ENCODE data around the gene MVK. TPM values are rescaled to one million over a fixed set of nuclear protein-coding genes. Genes with fewer than 3 reads are reported as not detected.

MVK gene
- total and polyA plus RNA-seq, 4 donors, result 34.9 to 50.3 (median 41.4) TPM

DNA sequence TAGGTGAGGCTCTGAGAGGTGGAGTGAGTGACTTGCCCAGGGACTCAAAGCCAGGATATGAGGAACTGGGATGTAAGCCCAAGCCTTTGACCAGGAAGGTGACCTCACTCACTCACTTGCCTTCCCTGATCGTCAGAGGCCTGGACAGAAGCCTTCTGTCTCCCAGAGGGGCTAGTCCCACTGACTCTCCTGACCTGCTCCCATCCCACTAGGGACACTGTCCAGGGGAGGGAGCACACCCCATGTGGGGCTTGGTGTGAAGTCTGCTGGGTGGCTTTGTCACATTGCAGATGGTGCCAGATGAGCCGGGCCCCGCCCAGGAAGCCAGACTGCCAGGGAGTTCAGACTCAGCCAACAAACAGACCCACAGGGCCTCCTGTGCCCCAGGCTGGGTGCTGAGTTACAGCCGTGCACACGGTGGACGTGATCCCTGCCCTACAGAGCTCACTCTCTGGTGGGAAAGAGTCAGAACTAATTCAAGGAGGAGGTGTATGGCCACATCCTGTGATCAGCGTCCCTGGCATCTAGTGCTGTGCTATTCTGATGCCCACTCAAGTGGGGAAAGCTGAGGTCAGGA lies 28.6 kb upstream of the MVK start:
- DNase-seq (ENCODE audit: low spot score), result no peak
- TF ChIP-seq NR2F2 (IDR thresholded peaks at IDR 0.05) (no peak), FOXA1 (IDR thresholded peaks at IDR 0.05) (no peak), GABPA (IDR thresholded peaks at IDR 0.05 in 1 of 2, conservative IDR thresholded peaks at IDR 0.05 in 1 of 2) (no peak), JUND (IDR thresholded peaks at IDR 0.05) (no peak), TAF1 (conservative IDR thresholded peaks at IDR 0.05) (no peak), SP1 (IDR thresholded peaks at IDR 0.05) (no peak), RXRA (IDR thresholded peaks at IDR 0.05) (no peak), EGR1 (IDR thresholded peaks at IDR 0.05; ENCODE audit: low read depth in 2 of 2) (no peak)

DNA sequence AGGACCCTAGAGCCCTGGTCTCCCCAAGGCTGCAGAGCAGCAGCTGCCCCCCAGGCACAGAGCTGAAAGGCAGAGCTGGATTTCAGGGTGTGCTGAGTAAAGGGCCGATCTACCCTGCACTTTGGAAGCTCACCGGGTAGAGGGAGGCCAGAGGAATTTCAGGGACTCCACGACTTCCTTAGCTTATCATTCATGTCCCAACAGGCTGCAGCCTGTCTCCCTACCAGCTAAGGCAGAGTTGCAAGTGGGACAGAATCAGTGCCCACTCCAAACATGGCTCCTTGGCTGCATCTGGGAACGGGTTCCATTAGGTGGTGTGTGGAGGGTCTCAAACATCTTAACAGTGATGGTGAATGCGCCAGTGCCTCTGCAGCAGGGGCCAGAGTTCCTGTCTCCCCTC lies 27.8 kb upstream of the MVK start:
- no peak overlapping the region for H3K9ac ChIP-seq (ENCODE audit: low read depth in 1 of 2, low read length in 2 of 2)
- H3K27me3 ChIP-seq (ENCODE audit: control insufficient read depth in 4 of 4, insufficient read depth in 4 of 4, low read length in 3 of 4), result peaks cover 0 to 4% (median 0%) of the 10 kb centered on the region in 4 donors
- H3K36me3 ChIP-seq (ENCODE audit: control insufficient read depth in 4 of 4, insufficient read depth in 3 of 4, low read depth in 1 of 4, low read length in 3 of 4), result no peaks in the 10 kb centered on the region
- WGBS, result 75% methylated on average over 5 of the region's 5 CpGs
- H3K27ac ChIP-seq (ENCODE audit: low read depth in 1 of 2, low read length in 2 of 2), result no peak overlapping the region
- DNase-seq (ENCODE audit: low spot score), result no peak
- H3K4me1 ChIP-seq (ENCODE audit: control insufficient read depth in 4 of 4, insufficient read depth in 4 of 4, low read length in 3 of 4), result peaks cover 0 to 3% (median 0%) of the 10 kb centered on the region in 4 donors
- H3K9me3 ChIP-seq (ENCODE audit: control insufficient read depth in 4 of 4, low read length in 3 of 4), result no peaks in the 10 kb centered on the region
- TF ChIP-seq, protein P1, sequence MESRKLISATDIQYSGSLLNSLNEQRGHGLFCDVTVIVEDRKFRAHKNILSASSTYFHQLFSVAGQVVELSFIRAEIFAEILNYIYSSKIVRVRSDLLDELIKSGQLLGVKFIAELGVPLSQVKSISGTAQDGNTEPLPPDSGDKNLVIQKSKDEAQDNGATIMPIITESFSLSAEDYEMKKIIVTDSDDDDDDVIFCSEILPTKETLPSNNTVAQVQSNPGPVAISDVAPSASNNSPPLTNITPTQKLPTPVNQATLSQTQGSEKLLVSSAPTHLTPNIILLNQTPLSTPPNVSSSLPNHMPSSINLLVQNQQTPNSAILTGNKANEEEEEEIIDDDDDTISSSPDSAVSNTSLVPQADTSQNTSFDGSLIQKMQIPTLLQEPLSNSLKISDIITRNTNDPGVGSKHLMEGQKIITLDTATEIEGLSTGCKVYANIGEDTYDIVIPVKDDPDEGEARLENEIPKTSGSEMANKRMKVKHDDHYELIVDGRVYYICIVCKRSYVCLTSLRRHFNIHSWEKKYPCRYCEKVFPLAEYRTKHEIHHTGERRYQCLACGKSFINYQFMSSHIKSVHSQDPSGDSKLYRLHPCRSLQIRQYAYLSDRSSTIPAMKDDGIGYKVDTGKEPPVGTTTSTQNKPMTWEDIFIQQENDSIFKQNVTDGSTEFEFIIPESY (IDR thresholded peaks at IDR 0.05), result no peak
- TF ChIP-seq HNF4A (conservative IDR thresholded peaks at IDR 0.05), result no peak
- H3K4me3 ChIP-seq (ENCODE audit: low read depth in 1 of 3, low read length in 3 of 3), result no peak overlapping the region

More for the DNA sequence above, 28.6 kb upstream of the MVK start:
- Histone ChIP-seq H3K9me3 (ENCODE audit: control insufficient read depth in 4 of 4, low read length in 3 of 4) (no peaks in the 10 kb centered on the region), H3K27ac (ENCODE audit: low read depth in 1 of 2, low read length in 2 of 2) (no peak overlapping the region), H3K36me3 (ENCODE audit: control insufficient read depth in 4 of 4, insufficient read depth in 3 of 4, low read depth in 1 of 4, low read length in 3 of 4) (no peaks in the 10 kb centered on the region), H3K9ac (ENCODE audit: low read depth in 1 of 2, low read length in 2 of 2) (no peak overlapping the region), H3K4me1 (ENCODE audit: control insufficient read depth in 4 of 4, insufficient read depth in 4 of 4, low read length in 3 of 4) (peaks cover 0 to 3% (median 0%) of the 10 kb centered on the region in 4 donors), H3K27me3 (ENCODE audit: control insufficient read depth in 4 of 4, insufficient read depth in 4 of 4, low read length in 3 of 4) (peaks cover 0 to 4% (median 0%) of the 10 kb centered on the region in 4 donors), H3K4me3 (ENCODE audit: low read depth in 1 of 3, low read length in 3 of 3) (no peak overlapping the region)
- WGBS, result 63% methylated on average over 7 of the region's 7 CpGs

DNA sequence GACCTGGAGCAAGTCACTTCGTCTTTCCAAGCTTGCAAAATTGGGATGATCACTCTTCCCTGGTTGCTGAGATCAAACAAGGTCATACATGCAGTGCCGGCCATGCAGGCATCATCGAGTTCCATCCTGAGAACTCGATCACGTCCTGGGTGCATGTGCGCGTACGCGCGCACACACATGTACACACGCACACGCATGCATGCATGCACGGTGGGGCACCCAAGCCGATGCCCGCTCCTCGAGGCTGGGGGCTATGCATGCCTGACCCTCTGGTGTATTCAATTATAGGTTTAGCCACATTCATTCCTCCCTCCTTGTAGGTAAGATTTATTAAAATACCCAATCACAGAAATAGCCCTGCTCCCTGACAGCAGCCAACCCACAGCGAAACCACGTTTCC lies 26.3 kb upstream of the MVK start:
- no peak overlapping the region for H3K27ac ChIP-seq (ENCODE audit: low read depth in 1 of 2, low read length in 2 of 2)
- TF ChIP-seq HNF4A (conservative IDR thresholded peaks at IDR 0.05) (no peak), HNF4G (IDR thresholded peaks at IDR 0.05) (no peak), TAF1 (conservative IDR thresholded peaks at IDR 0.05) (no peak), YY1 (IDR thresholded peaks at IDR 0.05) (no peak)
- WGBS, result 91% methylated on average over 18 of the region's 18 CpGs
- H3K36me3 ChIP-seq (ENCODE audit: control insufficient read depth in 4 of 4, insufficient read depth in 3 of 4, low read depth in 1 of 4, low read length in 3 of 4), result no peaks in the 10 kb centered on the region
- peaks cover 0 to 3% (median 0%) of the 10 kb centered on the region in 4 donors for H3K4me1 ChIP-seq (ENCODE audit: control insufficient read depth in 4 of 4, insufficient read depth in 4 of 4, low read length in 3 of 4)
- H3K4me3 ChIP-seq (ENCODE audit: low read depth in 1 of 3, low read length in 3 of 3), result no peak overlapping the region
- peaks cover 0 to 4% (median 0%) of the 10 kb centered on the region in 4 donors for H3K27me3 ChIP-seq (ENCODE audit: control insufficient read depth in 4 of 4, insufficient read depth in 4 of 4, low read length in 3 of 4)
- no peak overlapping the region for H3K9ac ChIP-seq (ENCODE audit: low read depth in 1 of 2, low read length in 2 of 2)
- no peaks in the 10 kb centered on the region for H3K9me3 ChIP-seq (ENCODE audit: control insufficient read depth in 4 of 4, low read length in 3 of 4)
- no peak for DNase-seq (ENCODE audit: low spot score)

DNA sequence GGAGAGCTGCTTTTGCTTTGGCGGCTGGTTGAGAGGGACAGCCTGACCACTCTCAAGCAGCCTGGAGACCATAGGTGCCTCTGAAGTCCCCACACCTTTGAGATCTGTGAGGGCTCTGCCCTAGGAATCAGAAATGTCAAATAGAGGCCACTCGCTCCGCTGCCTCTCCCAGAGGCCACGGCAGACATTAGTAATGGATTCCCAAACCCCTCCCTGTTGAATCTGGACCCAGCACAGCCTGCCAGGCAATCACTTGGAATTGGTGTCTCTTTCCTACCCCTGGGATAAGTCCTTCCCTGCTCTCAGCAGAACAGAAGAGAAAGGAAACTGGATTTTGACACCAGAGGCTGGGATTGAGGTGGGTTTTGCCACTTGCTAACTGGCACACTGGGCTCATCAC lies 25.3 kb upstream of the MVK start:
- Histone ChIP-seq H3K27me3 (ENCODE audit: control insufficient read depth in 4 of 4, insufficient read depth in 4 of 4, low read length in 3 of 4) (peaks cover 0 to 4% (median 0%) of the 10 kb centered on the region in 4 donors), H3K4me3 (ENCODE audit: low read depth in 1 of 3, low read length in 3 of 3) (no peak overlapping the region), H3K36me3 (ENCODE audit: control insufficient read depth in 4 of 4, insufficient read depth in 3 of 4, low read depth in 1 of 4, low read length in 3 of 4) (no peaks in the 10 kb centered on the region), H3K9me3 (ENCODE audit: control insufficient read depth in 4 of 4, low read length in 3 of 4) (no peaks in the 10 kb centered on the region), H3K27ac (ENCODE audit: low read depth in 1 of 2, low read length in 2 of 2) (no peak overlapping the region), H3K4me1 (ENCODE audit: control insufficient read depth in 4 of 4, insufficient read depth in 4 of 4, low read length in 3 of 4) (peaks cover 0 to 9% (median 1%) of the 10 kb centered on the region in 4 donors), H3K9ac (ENCODE audit: low read depth in 1 of 2, low read length in 2 of 2) (no peak overlapping the region)
- DNase-seq (ENCODE audit: low spot score), result no peak
- TF ChIP-seq JUND (IDR thresholded peaks at IDR 0.05) (no peak), FOXA2 (IDR thresholded peaks at IDR 0.05) (no peak), FOXA1 (IDR thresholded peaks at IDR 0.05) (no peak), SP1 (IDR thresholded peaks at IDR 0.05) (no peak), TAF1 (conservative IDR thresholded peaks at IDR 0.05) (no peak), HNF4A (conservative IDR thresholded peaks at IDR 0.05) (no peak), GABPA (IDR thresholded peaks at IDR 0.05 in 1 of 2, conservative IDR thresholded peaks at IDR 0.05 in 1 of 2) (no peak), YY1 (IDR thresholded peaks at IDR 0.05) (no peak)
- TF ChIP-seq, protein P2, sequence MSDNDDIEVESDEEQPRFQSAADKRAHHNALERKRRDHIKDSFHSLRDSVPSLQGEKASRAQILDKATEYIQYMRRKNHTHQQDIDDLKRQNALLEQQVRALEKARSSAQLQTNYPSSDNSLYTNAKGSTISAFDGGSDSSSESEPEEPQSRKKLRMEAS (IDR thresholded peaks at IDR 0.05), result no peak
- TF ChIP-seq, protein P3, sequence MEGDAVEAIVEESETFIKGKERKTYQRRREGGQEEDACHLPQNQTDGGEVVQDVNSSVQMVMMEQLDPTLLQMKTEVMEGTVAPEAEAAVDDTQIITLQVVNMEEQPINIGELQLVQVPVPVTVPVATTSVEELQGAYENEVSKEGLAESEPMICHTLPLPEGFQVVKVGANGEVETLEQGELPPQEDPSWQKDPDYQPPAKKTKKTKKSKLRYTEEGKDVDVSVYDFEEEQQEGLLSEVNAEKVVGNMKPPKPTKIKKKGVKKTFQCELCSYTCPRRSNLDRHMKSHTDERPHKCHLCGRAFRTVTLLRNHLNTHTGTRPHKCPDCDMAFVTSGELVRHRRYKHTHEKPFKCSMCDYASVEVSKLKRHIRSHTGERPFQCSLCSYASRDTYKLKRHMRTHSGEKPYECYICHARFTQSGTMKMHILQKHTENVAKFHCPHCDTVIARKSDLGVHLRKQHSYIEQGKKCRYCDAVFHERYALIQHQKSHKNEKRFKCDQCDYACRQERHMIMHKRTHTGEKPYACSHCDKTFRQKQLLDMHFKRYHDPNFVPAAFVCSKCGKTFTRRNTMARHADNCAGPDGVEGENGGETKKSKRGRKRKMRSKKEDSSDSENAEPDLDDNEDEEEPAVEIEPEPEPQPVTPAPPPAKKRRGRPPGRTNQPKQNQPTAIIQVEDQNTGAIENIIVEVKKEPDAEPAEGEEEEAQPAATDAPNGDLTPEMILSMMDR (IDR thresholded peaks at IDR 0.05; ENCODE audit: low read depth, low read length, missing input control), result no peak
- WGBS, result 84% methylated on average over 4 of the region's 4 CpGs

Data from liver (tissue), 9 donors.